ENCODE results near the gene DSCAML1. TPM values are rescaled to one million over a fixed set of nuclear protein-coding genes. Genes with fewer than 3 reads are reported as not detected.

DSCAML1 gene
- total and polyA plus RNA-seq, 2 of the 8 experiments (the other 6 are each of a cell fraction or from before 2014, with no cell fraction given): 0.19 to 0.24 TPM

GRCh38 chr11:117620086-117620485 lies 176.9 kb downstream of the DSCAML1 start (continued):
- TF ChIP-seq RNF2 (IDR thresholded peaks at IDR 0.05; ENCODE audit: borderline replicate concordance, low read depth, low read length, missing control alignments, poor library complexity, severe bottlenecking) (no peak), CREB1 (IDR thresholded peaks at IDR 0.05) (no peak)

All from H1 (cell line).